ENCODE data around the gene ELK4.

The ELK4 gene

GRCh38 chr1:205631768-205632668, at the start of gene ELK4:
TSS of gene ELK4 (minus strand) at chr1:205632011. CDS start at chr1:205623882, 8,129 bp downstream.
- TF ChIP-seq CTCF (IDR thresholded peaks at IDR 0.05; ENCODE audit: low read depth, low read length), result peak; percentile 61
- peak within 1 kb of the TSS; percentile 70 for H3K4me3 ChIP-seq (ENCODE audit: low read depth, low read length)

- no peak overlapping the region for H3K4me3 ChIP-seq (ENCODE audit: low read depth, low read length)
- TF ChIP-seq CTCF (IDR thresholded peaks at IDR 0.05; ENCODE audit: low read depth, low read length), result no peak
Observed at GRCh38 chr1:205681364-205681763, 49.6 kb upstream of the ELK4 start.

GRCh38 chr1:205680073-205680851, 48.5 kb upstream of the ELK4 start, which contains the start of gene SLC45A3:
TSS of gene SLC45A3 (minus strand) at chr1:205680509. CDS start at chr1:205664656, 15,853 bp downstream.
- H3K4me3 ChIP-seq (ENCODE audit: low read depth, low read length), result peak within 1 kb of the TSS; percentile 72
- TF ChIP-seq CTCF (IDR thresholded peaks at IDR 0.05; ENCODE audit: low read depth, low read length), result no peak

- no peak for TF ChIP-seq CTCF (IDR thresholded peaks at IDR 0.05; ENCODE audit: low read depth, low read length)
- H3K4me3 ChIP-seq (ENCODE audit: low read depth, low read length), result peak overlapping the region; percentile 72
Observed at GRCh38 chr1:205678286-205679111, 46.7 kb upstream of the ELK4 start.

GRCh38 chr1:205677167-205677566, 45.4 kb upstream of the ELK4 start:
- H3K4me3 ChIP-seq (ENCODE audit: low read depth, low read length), result no peak overlapping the region
- no peak for TF ChIP-seq CTCF (IDR thresholded peaks at IDR 0.05; ENCODE audit: low read depth, low read length)

GRCh38 chr1:205676597-205676996, 44.8 kb upstream of the ELK4 start:
- TF ChIP-seq CTCF (IDR thresholded peaks at IDR 0.05; ENCODE audit: low read depth, low read length), result no peak
- no peak overlapping the region for H3K4me3 ChIP-seq (ENCODE audit: low read depth, low read length)

Measured in WI38 (cell line).